IPS-18c (cell line): ENCODE results near the gene DSC1.
"Not testable (repeated sequence)": the region's sequence is repeated elsewhere in the genome, so short reads cannot be mapped to it uniquely, and the experiment has no call there.

Experiments used
- H3K4me3 ChIP-seq: 2 replicates; pipeline ENCODE4 v1.7.0; 2013; ENCODE audit warnings: low read depth, mild to moderate bottlenecking, low read length, moderate library complexity; ENCODE audit not compliant: insufficient read depth
- H3K9me3 ChIP-seq: one replicate; pipeline ENCODE4 v1.6.1; 2013; ENCODE audit warnings: mild to moderate bottlenecking, low read length, moderate library complexity; ENCODE audit not compliant: control insufficient read depth, insufficient read depth

Gene DSC1

DNA sequence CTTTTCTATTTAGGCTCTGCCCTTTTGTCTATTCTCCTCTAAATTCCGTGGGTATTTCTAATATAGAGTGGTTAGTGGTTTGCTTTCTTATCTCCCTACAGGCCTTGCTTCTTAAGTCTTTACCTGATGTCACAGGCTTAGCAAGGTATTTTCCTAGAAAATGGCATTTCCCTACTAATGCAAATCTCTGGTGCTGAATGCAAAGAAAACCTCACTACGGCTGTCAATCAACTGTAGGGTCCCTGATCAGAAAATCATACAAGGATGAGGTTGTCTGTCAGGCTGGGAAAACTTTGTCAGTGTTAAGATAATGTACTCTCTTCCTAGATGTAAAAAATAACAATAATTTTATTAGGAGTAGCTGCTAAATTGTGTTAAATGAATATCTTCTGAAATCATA, 27.1 kb upstream of the DSC1 start:
- Histone ChIP-seq H3K4me3 (no peak overlapping the region), H3K9me3 (no peaks in the 10 kb centered on the region)

- Histone ChIP-seq H3K4me3 (no peak overlapping the region), H3K9me3 (no peaks in the 10 kb centered on the region)
Observed at GRCh38 chr18:31185186-31185950, 22.7 kb upstream of the DSC1 start.

DNA sequence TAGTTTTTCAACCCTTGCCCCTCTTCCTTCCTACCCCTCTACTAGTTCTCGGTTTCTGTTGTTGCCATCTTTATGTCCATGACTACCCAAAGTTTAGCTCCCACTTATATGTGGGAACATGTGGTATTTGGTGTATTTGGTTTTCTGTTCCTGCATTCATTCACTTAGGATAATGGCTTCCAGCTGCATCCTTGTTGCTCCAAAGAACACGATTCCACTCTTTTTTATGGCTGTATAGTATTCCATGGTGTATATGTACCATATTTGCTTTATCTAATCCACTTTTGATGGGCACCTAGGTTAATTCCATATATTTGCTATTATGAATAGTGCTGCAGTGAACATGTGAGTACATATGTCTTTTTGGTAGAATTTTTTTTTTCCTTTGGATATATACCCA, 20.6 kb upstream of the DSC1 start:
- H3K4me3 ChIP-seq = no peak overlapping the region
- H3K9me3 ChIP-seq = no peaks in the 10 kb centered on the region

DNA sequence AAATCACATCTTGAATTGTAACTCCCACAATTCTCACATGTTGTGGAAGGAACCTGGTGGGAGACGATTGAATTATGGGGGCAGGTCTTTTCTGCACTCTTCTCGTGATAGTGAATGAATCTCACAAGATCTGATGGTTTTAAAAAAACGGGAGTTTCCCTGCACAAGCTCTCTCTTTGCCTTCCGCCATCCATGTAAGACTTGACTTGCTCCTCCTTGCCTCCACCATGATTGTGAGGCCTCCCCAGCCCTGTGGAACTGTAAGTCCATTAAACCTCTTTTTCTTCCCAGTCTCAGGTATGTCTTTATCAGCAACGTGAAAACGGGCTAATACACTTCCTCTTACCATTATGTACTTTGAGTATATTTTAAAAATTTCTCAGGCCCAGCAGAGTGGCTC, 14.7 kb upstream of the DSC1 start:
- H3K9me3 ChIP-seq = not testable (repeated sequence)

DNA sequence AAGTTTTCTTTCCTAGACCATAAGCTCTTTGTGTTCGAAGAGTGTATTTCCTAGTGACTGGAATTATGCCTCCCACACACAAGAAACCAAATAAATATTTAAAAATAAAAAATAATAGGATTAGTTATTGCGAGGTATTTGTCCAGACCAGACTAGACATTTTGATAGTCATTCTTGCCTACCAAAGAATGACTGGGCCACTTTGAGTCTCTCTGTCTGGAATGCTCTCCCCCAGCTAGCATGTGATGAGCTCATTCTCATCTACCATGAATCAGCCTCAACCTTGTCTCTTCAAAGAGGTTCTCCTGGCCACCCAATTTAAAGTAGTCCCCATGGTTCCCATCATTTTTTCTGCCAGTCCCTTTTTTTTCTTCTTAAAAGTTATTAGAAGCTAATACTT, 13.9 kb upstream of the DSC1 start:
- Histone ChIP-seq H3K4me3 (no peak overlapping the region), H3K9me3 (no peaks in the 10 kb centered on the region)

More for the DNA sequence above, 14.7 kb upstream of the DSC1 start:
- not testable (repeated sequence) for H3K4me3 ChIP-seq

DNA sequence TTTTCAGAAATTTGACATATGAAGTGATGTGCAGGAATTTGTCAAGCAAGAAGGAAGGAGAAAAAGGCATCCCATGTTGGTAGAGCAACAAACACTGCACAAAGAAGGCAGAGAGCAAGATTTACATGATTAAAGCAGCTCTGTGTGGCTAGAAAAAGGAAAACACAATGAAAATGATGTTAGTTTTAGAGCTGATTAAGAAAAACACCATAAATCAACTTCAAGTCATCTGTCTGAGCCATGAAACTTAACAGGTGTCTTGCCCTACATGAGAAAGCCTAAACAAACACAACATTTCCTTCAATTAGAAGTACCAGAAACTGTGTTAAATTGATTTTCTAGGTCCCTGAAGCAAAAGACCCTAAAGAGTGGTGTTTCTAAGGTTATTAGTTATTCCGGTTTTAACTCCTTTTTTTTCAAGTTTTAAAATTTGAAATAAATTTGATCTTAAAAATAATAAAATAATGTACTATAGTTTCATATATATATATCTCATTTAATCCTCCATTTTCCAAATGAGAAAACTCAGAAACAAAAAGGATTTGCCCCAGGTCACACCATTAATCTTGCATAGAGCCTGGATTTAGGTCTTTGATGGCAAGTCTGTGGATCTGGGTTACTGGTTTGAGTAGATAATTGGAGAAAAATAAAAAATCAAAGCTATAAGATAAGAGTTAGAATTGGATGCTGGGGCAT, 8.6 kb upstream of the DSC1 start:
- Histone ChIP-seq H3K4me3 (no peak overlapping the region), H3K9me3 (no peaks in the 10 kb centered on the region)

GRCh38 chr18:31170335-31170734, 7.7 kb upstream of the DSC1 start:
- Histone ChIP-seq H3K9me3 (no peaks in the 10 kb centered on the region), H3K4me3 (no peak overlapping the region)

DNA sequence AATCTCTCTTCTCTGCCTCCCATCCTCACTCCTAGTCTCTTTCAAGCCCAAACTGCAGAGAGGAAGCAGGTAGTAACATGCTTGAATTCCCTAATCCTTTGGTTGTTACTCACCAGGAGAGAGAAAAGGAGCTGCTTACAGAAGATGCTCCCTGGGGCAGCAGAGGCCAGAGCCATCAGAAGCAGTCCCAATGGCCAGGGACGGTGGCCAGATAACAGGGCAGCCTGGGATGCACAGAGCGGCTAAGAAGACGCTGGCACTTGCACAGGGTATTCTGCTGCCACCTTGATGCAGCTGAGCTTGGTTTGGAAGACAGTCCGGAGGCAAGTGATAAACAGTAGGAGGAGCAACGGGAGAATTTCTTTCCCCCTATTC, 250 bp downstream of the DSC1 start:
- no peak overlapping the region for H3K4me3 ChIP-seq
- no peaks in the 10 kb centered on the region for H3K9me3 ChIP-seq

- Histone ChIP-seq H3K4me3 (no peak overlapping the region), H3K9me3 (no peaks in the 10 kb centered on the region)
Observed at GRCh38 chr18:31161757-31162418, 768 bp downstream of the DSC1 start.

DNA sequence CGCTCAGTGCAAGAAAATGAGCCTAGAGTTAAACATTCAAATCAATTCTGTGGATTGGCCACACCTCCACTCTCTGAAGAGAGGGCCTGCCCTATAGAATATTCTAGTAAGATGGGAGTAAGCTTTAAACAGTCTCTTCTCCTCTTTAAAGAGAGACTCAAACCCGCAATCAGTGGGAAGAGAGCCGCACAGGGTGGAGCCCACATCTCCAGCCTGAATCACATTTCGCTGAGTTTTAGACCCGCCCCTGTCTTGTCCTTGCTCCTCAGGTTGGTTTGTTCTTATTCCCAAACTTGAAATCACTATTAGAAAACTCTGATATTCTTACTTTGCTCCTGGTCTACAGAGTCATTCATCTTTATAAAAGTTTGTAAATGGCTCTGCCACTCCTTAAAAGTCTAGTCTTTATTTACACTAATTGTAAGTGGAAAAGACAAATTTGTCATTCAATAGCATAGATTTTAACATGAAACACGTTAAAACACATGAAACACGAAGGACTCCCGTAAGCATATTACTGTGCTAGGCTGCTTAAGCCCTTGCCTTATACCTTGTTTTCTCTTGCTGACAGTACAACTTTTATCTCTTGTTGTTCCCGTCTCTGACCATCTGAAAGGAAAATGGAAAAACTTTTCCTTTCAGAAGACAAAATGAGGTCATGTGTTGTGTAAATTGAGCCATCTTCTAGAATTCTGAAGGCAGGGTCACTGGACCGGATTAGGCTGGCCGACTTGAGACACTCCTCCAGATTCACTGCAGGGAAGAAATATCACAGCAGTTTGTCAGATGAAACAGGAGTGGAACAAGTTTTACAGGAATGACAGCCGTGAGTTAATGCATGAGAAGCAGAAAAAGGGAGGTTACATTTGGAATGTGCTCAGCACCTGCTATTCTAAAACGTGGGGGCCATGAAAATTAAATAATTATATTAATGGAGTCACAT, 5.6 kb downstream of the DSC1 start:
- Histone ChIP-seq H3K9me3 (no peaks in the 10 kb centered on the region), H3K4me3 (no peak overlapping the region)

GRCh38 chr18:31155498-31155897, 7.2 kb downstream of the DSC1 start:
- no peak overlapping the region for H3K4me3 ChIP-seq
- no peaks in the 10 kb centered on the region for H3K9me3 ChIP-seq

DNA sequence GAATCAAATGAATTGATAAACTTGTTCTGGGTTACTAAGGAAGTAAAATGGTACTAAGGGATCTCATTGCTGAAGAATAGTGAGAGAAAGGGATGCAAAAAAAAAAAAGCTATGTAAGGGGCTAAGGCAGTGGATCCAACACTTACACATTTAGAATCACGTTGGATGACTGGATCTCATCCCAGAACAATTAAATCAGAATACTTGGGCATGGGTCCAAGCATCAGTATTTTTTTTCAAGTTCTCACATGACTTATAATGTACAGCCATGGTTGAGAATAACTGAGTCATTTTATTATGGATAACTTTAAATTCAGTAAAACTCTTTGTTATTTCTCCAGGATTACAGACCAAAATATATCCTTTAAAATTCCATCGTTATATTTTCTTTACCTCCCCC, 8.5 kb downstream of the DSC1 start:
- H3K4me3 ChIP-seq = no peak overlapping the region
- H3K9me3 ChIP-seq = no peaks in the 10 kb centered on the region

DNA sequence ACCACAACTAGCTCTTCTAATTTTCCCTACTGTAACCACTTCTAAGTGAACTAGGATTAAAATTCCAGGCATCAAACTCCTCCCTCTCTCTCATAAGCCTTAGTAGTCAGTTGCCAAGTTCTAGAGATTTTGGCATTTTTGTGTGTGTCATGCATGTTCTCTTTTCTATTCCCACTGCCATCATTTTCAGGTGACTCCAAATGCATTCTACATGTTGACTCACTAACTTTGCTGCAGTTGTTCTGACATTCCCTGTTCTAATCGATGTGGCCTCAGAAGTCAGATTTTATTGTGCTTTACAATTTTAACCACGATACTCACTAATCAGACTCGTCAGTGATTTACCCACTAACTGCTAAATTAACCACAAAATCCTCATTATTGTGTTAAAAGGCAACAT, 13.3 kb downstream of the DSC1 start:
- H3K4me3 ChIP-seq = no peak overlapping the region
- H3K9me3 ChIP-seq = no peaks in the 10 kb centered on the region

DNA sequence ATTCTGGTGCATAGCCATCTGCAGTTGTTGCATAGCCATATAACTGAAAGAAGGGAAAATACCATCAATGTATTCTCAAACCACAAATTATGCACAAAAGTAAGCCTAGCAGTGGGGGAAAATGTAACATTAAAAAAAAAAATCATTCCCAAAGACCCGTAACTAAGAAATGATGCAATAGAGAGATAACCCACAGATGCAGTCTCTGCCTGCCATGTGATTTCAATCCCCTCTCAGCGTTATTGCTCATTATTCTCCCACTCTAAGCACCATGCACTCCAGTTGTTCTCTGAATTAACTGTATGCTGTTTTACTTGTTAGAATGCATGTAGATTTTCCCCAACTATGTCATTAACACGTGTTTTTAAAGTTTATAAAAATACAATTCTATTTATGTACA, 14.1 kb downstream of the DSC1 start:
- Histone ChIP-seq H3K4me3 (no peak overlapping the region), H3K9me3 (no peaks in the 10 kb centered on the region)

GRCh38 chr18:31146809-31147208, 15.8 kb downstream of the DSC1 start:
- no peaks in the 10 kb centered on the region for H3K9me3 ChIP-seq

DNA sequence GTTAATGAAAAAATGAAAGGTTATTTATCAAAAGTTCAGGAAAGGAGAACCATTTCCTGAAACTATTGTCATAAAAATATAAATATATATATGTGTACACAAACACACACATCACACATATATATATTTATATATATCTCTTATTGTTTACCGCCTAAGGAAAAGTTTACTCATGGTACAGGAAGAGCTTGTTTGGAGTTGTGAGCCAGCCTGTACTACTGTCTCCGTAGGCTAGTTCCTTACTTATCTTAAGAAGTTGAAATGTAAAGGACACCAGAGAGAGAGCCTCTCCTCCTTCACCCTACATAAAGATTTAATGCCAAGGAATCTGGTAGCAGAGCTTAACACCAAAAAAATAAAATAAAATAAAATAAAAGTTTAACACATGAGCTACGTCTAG, 19.6 kb downstream of the DSC1 start:
- Histone ChIP-seq H3K4me3 (no peak overlapping the region), H3K9me3 (no peaks in the 10 kb centered on the region)

More at GRCh38 chr18:31146809-31147208, 15.8 kb downstream of the DSC1 start:
- H3K4me3 ChIP-seq = no peak overlapping the region

DNA sequence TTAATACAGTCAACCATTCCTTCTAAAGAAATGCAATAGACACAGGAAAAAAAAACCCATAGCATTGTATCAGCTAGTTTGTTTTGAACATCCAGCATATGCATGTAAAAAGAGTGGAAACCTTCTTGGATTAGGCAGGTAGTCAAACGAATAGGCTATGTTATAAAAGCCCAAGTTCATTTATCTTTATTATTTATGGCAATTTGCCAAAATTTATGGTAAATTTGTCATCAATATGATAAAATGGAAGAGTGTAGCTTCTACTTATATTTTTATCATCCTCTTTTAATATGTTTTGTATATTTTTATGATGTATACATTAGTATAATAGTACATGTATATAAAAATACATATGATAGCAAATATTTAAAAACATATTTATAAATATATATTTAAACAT, 23.9 kb downstream of the DSC1 start:
- Histone ChIP-seq H3K4me3 (no peak overlapping the region), H3K9me3 (no peaks in the 10 kb centered on the region)
